Airway epithelial cell (primary cell): Measurements from ENCODE around the gene TBL3. TPM values are rescaled to one million over a fixed set of nuclear protein-coding genes. Genes with fewer than 3 reads are reported as not detected.

Experiments
- total RNA-seq: library from RNA; depleted of rRNA; stranded (reverse); fragments of >200 nt; gene quantifications from 2 replicates; pipeline ENCODE4 v1.2.3, GENCODE V29; 2015

The TBL3 gene
- total RNA-seq = 114 and 119 TPM in 2 replicates

DNA sequence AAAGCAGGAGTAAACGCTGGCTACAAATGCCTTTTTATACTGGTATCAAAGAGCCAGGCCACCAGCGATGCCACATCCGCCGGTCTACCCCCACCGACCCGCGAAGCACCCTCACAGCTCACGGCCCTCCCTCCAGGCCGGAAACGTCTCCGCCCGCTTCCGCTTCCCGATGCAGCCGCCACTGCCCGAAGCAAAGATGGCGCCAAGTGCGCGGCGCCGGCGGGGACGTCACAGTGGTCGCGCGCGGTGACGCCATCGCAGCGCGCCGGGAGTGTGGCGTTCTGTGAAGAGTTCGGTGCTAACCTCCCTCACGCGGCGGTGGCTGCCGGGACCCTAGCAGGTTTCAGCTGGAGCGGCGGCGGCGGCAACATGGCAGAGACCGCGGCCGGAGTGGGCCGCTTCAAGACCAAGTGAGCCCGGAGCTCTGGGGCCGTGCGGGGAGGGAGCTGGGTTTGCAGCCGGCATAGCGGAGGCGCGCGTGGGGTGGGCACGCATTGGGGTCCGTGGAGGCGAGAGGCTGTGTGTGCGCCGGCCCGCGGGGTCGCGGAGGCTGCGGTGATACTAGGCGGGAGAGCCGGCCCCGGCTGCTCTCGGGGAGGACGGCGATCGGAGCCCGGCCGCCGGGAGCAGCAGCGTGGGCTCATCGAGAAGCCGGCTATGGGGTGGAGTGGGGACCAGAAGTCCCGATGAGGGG is at the start of gene TBL3:
TBL3 (plus strand) TSS at position 258 of the 694 bp plus-strand sequence; CDS start at position 370, 112 bp downstream.

DNA sequence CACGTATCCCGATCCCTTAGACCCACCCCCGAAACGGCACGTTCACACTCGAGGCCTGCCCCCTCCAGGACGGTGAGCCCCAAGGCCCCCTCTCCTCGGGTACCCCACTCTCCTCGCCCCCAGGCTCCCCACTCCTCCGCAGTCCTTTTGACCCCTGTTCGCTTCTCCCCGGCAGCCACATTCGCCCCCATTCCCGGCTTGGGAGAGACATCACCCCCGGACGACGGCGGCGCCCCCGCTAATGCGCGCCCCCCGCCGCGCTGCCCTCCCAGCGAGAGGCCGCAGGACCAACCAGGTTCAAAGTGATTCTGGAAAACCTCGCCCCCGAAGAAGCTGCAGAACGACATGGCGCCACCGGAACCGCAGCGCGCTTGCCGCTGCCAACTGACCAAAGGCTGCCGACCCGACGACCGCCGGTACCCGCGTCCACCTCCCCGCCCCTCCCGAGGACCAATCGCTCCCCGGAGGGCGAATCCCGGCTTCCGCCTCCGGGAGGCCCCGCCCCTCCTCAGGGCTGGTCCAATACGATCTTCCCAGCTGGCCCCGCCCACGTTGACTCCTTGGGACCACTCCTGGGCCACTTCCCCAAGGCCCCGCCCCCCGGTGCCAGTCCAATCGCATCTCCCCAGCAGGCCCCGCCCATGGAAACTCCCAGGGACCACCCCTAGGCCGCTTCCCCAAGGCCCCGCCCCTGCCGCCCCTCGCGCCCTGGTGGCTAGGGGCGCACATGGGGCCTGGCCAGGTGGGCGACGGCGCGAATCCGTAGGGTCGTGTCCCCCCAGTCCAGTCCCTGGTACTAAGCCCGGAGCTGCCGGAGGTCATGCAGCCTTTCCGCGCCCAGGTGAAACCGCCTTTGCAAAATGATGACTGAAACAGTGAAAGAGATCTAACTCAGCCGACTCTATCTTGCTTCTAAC is 28.8 kb upstream of the TBL3 start, which contains the start of gene MSRB1:
MSRB1 (minus strand) TSS at position 390 of the 917 bp plus-strand sequence; CDS start at position 347, 43 bp downstream.

DNA sequence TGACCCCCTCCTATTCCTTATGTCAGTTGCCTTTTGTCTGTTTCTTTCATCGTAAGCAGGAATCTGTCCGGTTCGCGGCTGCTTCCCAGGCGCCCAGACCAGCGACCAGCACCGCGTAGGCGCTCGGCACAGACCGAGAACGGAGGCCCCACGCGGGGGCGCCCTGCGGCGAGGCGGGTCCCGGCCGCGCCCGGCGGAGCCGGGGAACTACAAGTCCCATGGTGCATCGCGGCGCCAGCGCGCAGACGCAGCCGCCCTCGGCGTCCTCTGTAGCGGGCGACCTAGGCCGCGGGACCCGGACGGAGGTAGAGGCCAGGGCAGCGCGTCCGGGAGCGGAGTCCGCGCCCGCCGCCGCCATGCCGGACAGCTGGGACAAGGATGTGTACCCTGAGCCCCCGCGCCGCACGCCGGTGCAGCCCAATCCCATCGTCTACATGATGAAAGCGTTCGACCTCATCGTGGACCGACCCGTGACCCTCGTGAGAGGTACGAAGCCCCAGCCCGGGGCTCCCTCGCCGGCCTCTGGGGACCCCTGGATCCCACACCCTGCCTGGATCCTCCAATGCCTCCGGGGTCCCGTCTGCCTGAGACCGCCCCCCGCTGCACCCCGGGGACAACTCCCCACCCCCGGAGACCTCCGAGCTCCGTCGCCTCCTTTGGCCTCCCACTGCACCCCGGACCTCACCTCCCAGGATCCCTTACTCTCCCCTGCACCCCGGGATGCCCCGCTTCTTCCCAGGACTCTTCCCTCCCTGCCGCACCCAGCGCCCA is 12.4 kb upstream of the TBL3 start, which contains the start of gene NDUFB10:
NDUFB10 (plus strand) TSS at position 270 of the 771 bp plus-strand sequence; CDS start at position 357, 87 bp downstream.

DNA sequence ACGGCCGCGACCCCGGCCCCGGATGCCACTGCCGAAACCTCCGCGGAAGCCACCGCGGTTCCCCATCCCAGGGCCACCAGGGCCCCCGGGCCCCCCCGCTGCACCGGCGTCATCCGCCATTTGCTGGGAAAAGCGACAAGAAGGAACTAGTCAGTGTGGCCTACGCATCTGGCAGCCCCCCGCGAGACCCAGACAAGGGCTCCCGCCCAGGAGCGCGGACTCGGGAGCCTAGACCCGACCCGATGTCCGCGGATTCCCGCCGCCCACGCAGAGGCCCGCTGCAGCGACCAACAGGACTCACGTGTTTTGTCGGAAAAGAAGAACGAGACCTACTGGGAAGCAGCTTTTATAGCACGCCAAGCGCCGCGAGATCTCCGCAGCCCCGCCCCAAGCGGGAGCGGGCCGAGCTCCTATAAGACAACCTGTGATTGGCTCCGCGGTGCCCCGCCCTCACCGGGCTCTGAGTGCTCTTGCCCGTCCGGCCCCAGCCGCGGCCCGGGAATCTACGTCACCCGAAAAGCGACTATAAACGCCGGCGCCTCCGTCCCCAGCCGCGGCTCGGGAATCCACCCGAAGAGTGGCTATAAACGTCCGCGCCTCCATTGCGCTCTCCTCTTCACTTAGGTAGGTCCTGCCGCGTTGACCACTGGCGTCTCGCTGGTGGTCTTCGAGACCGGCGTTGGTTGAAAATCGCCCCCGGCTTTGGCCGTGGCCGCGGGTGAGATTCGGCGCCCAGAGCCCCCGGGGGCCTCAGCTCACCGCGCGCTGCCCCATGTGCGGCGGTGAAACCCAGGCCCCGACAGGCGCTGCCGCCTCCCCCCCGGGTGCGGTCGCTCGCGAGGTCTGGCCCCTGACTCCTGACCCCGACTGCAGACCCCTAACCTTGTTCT is 7.1 kb upstream of the TBL3 start, which contains the start of gene RPS2:
RPS2 (minus strand) TSS at position 321 of the 890 bp plus-strand sequence; CDS start at position 120, 201 bp downstream.

DNA sequence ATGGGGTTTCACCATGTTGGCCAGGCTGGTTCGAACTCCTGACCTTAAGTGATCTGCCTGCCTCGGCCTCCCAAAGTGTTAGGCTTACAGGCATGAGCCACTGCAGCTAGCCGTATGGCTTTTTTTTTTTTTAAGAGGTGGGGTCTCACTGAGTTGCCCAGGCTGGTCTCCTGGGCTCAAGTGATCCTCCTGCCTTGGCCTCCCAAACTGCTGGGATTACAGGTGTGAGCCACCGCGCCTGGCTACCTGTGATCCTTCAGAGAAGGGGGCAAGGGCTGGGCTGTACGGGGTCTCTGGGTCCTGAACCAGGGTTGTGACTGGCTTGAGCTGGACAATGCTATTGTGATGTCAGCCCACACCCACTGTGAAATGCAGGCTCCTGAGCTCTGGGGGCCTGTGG is 5.4 kb upstream of the TBL3 start, which contains the start of gene RNF151:
RNF151 (plus strand) TSS at position 397 of the 400 bp plus-strand sequence. CDS start 26 bp downstream, outside the sequence.

DNA sequence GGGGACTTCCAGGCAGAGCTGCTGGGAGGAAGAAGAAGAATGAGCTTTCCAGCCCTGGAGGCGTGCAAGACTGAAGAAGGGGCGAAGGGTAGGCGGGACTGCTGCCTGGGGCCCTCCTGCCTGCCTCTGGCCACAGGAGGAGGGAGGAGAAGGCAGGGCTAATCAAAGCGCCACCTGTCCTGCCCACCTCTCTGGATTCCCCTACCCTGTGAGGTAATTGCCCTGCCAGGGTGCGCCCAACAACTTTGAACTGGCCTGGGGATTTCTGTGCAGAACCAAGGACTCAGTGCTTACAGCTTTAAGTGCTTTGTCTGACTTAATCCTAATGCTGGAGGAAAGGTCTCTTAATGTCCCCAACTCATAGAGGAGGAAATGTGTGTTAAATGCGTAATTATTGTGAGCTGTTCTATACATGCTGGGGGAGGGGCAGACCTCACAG is 9.6 kb downstream of the TBL3 start, which contains the start of gene NOXO1:
NOXO1 (minus strand) TSS at position 72 of the 439 bp plus-strand sequence. CDS start 290 bp downstream, outside the sequence.

DNA sequence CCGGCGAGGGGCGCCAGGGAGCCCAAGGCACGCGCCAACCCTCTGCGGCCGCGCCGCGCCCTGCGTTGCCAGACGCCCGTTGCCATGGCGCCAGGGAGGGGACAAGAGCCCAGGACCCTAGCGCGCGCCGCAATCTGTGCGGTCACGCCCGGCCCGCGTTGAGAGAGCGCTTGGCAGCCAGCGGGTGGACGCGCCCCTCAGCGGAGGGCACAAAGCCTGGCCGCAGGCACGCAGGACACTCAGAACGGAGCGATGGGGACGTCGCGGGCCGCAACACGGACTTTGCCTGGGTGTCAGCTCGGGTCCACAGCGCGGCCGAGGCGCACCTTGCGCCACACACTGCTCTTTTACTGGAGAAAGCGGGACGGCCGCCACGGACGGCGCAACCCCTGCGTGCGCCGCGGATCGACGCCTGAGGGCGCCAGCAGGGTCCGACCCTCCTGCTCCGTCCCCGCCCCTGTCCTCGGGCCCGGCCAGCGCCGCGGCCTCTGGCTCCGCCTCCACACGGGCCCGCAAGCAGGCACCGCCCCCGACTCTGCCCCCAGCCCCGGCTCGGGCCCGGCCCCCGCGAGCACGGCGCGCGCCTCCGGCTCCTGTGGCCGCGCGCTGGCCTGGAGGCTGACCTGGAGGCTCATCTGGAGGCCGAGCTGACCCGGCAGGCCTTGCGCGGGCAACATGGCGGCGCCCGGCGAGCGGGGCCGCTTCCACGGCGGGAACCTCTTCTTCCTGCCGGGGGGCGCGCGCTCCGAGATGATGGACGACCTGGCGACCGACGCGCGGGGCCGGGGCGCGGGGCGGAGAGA is 11.9 kb downstream of the TBL3 start, which contains the start of gene GFER:
GFER (plus strand) TSS at position 650 of the 803 bp plus-strand sequence; CDS start at position 676, 26 bp downstream.

DNA sequence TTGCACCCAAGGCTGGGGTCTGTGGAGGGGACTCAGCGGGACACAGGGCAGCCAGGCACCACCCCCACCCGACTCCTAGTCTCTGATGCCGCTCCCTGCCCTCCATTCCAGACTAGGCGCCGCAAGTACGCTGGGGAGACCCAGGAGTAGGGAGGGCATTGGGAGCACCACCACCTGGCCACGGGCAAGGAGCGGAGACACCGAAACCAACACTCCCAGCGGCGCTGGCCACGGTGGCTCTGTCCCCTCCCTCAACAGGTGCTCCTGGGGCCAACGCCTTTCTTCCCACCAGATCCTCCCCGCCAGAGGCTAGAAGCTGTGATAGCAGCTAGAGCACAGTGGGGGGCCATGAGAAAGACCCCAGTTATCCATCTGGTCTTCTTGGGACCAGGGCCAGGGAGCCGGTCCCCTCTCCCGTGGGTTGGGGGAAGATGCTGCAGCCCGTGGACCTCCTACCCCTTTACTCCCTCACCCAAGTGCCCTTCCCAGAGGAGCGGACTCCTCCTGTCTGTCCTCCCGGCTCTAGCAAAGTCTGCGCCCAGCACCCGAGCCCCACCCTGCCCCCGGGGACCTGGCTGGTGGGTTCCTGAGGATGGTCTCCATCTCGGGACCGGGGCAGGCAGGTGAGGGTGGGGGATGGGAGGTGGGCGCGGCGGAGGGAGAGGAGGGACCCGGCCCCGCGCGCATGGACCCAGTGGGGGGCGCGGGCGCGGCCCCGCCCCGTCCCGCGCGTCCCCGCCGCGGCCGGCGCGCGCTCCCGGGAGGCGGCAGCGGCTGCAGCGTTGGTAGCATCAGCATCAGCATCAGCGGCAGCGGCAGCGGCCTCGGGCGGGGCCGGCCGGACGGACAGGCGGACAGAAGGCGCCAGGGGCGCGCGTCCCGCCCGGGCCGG is 17.6 kb downstream of the TBL3 start, which contains the start of gene SYNGR3:
SYNGR3 (plus strand) TSS at position 762 of the 892 bp plus-strand sequence. CDS start 133 bp downstream, outside the sequence.

DNA sequence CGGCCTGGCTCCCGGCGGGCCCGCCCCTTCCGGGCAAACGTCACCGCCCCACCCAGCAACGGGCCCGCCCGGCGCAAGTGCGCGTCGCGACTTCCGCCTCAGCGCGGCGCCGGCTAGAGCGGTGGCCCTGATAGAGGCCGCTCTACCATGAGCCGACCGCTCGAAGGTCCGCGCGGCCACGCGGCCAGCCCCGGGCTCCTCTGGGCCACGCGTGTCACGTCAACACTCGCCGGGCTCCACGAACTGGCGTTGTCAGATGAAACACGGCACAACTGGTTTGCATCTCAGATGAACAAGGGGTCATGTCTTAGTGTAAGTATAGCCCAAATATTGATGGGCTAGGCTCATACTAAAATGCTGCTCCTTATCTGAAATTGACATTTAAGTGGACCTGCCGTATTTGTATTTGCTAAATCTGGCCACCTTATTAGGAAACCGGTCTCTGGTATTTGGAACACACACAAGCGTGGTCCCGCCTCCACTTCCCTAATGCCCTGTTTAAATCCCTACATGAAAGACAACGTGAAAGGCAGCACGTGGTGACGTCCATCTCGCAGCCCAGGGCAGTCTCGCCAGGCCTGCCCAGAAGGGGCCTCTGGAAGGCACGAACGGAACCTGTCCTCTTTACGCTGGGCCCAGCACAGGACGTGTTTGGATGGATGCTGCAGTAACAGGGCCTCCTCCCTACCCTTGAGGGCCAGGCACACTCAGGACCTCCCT is 38.1 kb downstream of the TBL3 start, which contains the start of gene ZNF598:
ZNF598 (minus strand) TSS at position 31 of the 720 bp plus-strand sequence.

DNA sequence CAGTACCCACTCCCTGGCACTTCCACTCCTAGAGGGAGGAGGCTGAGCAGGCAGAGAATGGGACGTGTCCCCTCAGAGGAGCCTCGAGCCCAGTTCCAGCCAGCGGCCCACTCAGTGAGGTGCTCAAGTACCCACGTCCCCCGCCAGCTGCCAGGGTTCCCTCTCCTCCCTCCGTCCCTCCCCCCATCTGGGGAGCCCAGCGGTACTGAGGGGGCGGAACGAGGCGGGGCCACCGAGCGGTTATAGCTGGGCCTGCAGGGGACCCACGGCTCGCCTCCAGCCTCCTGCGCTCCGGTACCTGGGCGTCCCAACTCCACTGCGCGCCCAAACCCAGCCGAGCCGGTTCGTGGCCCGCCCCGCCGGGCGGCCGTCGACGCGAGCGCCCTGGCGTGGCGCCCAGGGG is 47.7 kb downstream of the TBL3 start, which contains the start of gene NPW:
NPW (plus strand) TSS at position 268 of the 403 bp plus-strand sequence.

DNA sequence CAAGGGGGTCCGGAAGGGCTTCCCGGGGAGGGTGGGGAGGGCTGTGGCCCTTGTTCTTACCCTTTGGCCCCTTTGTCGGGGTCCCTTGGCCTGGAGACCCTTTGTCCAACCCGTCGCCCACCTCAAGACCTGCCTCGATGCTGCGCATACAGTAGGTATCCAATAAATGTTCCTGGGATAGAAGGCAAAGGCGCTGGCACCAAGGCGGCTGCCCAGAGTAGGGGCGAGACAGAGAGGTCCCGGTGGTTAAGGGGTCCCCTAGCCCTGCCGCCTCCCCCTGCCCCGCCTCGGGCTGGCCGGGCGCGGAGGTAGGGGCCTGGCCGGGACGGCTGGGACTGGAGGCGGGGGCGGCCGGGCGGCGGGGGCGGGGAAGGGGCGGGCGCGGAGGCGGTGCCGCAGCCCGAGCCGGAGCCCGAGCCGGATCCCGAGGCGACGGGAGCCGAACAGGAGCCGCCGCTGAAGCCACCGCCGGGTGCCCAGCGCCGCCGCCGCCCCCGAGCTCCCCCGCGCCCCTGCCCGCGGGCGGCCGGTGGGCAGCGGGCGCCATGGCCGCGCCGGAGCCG is 54.7 kb downstream of the TBL3 start, which contains the start of gene NHERF2:
NHERF2 (plus strand) TSS at position 442 of the 563 bp plus-strand sequence; CDS start at position 546, 104 bp downstream.

Other genes starting within 250 kb of the TBL3 start
- 69.0 and 71.8 TPM in 2 replicates for gene NME3, start 200.5 kb upstream of the TBL3 start, total RNA-seq
- 14.1 and 14.3 TPM in 2 replicates for gene EME2, start 199.2 kb upstream of the TBL3 start, total RNA-seq
- 193 and 199 TPM in 2 replicates for gene MRPS34, start 198.9 kb upstream of the TBL3 start, total RNA-seq
- gene SPSB3, start 189.5 kb upstream of the TBL3 start, total RNA-seq = 22.4 and 28.4 TPM in 2 replicates
- gene NUBP2, start 189.1 kb upstream of the TBL3 start, total RNA-seq = 119 and 173 TPM in 2 replicates
- not detected in 2 replicates for gene IGFALS, start 178.3 kb upstream of the TBL3 start, total RNA-seq
- 76.1 and 79.8 TPM in 2 replicates for gene HAGH, start 145.2 kb upstream of the TBL3 start, total RNA-seq
- gene FAHD1, start 144.8 kb upstream of the TBL3 start, total RNA-seq = 70.2 and 86.2 TPM in 2 replicates
- gene MEIOB, start 99.9 kb upstream of the TBL3 start, total RNA-seq = not detected in 2 replicates
- gene HS3ST6, start 53.6 kb upstream of the TBL3 start, total RNA-seq = 1.4 and 2.7 TPM in 2 replicates
- gene MSRB1, start 28.9 kb upstream of the TBL3 start, total RNA-seq = 6.7 and 11.7 TPM in 2 replicates
- gene RPL3L, start 17.4 kb upstream of the TBL3 start, total RNA-seq = 0.35 and 0.46 TPM in 2 replicates
- 279 and 343 TPM in 2 replicates for gene NDUFB10, start 12.5 kb upstream of the TBL3 start, total RNA-seq
- 3,748 and 4,325 TPM in 2 replicates for gene RPS2, start 7.2 kb upstream of the TBL3 start, total RNA-seq
- gene RNF151, start 5.2 kb upstream of the TBL3 start, total RNA-seq = not detected in 2 replicates
- gene NOXO1, start 9.4 kb downstream of the TBL3 start, total RNA-seq = 1.1 and 2.2 TPM in 2 replicates
- 20.3 and 22.9 TPM in 2 replicates for gene GFER, start 12.1 kb downstream of the TBL3 start, total RNA-seq
- gene SYNGR3, start 17.9 kb downstream of the TBL3 start, total RNA-seq = 2.1 and 5.4 TPM in 2 replicates
- 52.9 and 61.7 TPM in 2 replicates for gene ZNF598, start 37.8 kb downstream of the TBL3 start, total RNA-seq
- 3.6 and 4.0 TPM in 2 replicates for gene NPW, start 47.7 kb downstream of the TBL3 start, total RNA-seq
- gene NHERF2, start 54.8 kb downstream of the TBL3 start, total RNA-seq = 24.8 and 25.5 TPM in 2 replicates
- gene NTHL1, start 75.8 kb downstream of the TBL3 start, total RNA-seq = 32.8 and 43.2 TPM in 2 replicates
- 33.8 and 35.0 TPM in 2 replicates for gene TSC2, start 75.9 kb downstream of the TBL3 start, total RNA-seq
- 43.3 and 71.5 TPM in 2 replicates for gene PKD1, start 163.8 kb downstream of the TBL3 start, total RNA-seq
- gene RAB26, start 176.6 kb downstream of the TBL3 start, total RNA-seq = 0.49 and 5.0 TPM in 2 replicates
- 58.2 and 65.4 TPM in 2 replicates for gene TRAF7, start 183.7 kb downstream of the TBL3 start, total RNA-seq
- gene CASKIN1, start 224.6 kb downstream of the TBL3 start, total RNA-seq = 0.42 and 0.46 TPM in 2 replicates
- gene MLST8, start 233.4 kb downstream of the TBL3 start, total RNA-seq = 68.9 and 81.9 TPM in 2 replicates
- 2.5 and 3.5 TPM in 2 replicates for gene BRICD5, start 238.8 kb downstream of the TBL3 start, total RNA-seq
- 21.9 and 26.8 TPM in 2 replicates for gene PGP, start 242.8 kb downstream of the TBL3 start, total RNA-seq